Mesodermal cell (in vitro differentiated cells): ENCODE results near the gene MSMP.

Experiments used
- H3K27ac ChIP-seq: 2 replicates; pipeline ENCODE4 v1.7.0; 2013; ENCODE audit warnings: mild to moderate bottlenecking, low read depth, low read length, moderate library complexity; ENCODE audit not compliant: severe bottlenecking
- H3K36me3 ChIP-seq: 2 replicates; pipeline ENCODE4 v1.7.1; 2013; ENCODE audit warnings: mild to moderate bottlenecking, low read length, moderate library complexity; ENCODE audit not compliant: control insufficient read depth, insufficient read depth
- H3K4me1 ChIP-seq: one replicate; pipeline ENCODE4 v1.7.1; 2013; ENCODE audit warnings: mild to moderate bottlenecking, low read length; ENCODE audit not compliant: insufficient read depth, control insufficient read depth, poor library complexity, severe bottlenecking
- H3K4me3 ChIP-seq: 2 replicates; pipeline ENCODE4 v1.7.0; 2013; ENCODE audit warnings: low read length, control low read depth, mild to moderate bottlenecking; ENCODE audit not compliant: insufficient read depth, poor library complexity, severe bottlenecking; ENCODE audit errors: extremely low read depth
- H3K9me3 ChIP-seq: 2 replicates; pipeline ENCODE4 v1.7.1; 2013; ENCODE audit warnings: mild to moderate bottlenecking, low read length, moderate library complexity; ENCODE audit not compliant: control insufficient read depth
- WGBS, 2 experiments: methylation state at CpG; one replicate each; pipeline ENCODE4 v1.1.5; 2013; ENCODE audit warnings: missing lambda C conversion rate in 2 of 2; ENCODE audit not compliant: insufficient coverage in 2 of 2; 5-methylcytosine and 5-hydroxymethylcytosine counted together

MSMP gene

DNA sequence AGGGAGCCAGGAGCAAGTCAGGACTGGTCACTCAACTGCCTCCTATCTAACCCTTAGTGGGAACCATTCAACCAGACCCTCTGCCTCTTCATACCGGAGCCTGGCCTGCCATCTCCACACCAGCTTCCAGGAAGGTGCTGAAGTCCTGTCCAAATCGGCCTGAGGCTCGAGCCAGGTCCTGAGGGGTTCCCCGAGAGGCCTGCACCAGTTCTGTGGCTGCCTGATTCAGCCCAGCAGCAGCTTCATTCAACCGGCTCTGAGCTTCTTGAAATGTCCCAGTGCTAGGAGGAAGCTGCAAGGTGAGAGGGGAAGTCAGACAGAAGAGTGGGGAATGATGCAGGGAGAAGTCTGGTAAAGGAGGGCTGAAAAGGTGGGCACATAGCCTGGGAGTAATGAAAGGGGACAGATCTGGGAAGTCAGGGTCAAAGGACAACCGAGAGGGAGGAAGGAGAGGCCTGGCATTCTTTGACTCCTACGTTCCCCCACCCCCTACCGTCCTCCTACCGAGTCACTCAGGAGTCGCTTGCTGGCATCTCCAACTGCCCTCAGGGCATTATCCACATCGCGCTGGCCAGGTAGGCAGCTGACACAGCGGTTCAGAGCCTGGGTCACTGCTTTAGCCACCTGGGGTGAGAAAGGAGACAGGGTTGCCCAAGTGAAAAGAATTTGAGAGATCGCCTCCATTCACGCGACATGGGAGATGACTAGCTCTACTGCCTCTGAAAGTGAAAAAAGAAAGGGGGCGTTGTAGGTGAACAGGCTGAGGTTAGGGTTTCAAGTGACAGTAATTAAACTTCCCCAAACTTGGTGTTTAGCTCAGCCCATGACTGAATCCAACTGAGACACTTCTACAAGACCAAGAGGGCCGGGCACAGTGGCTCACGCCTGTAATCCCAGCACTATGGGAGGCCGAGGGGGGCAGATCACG lies 42.3 kb downstream of the MSMP start:
- Histone ChIP-seq H3K27ac (no peak overlapping the region), H3K36me3 (peaks cover 100% of the 10 kb centered on the region), H3K4me3 (no peak overlapping the region), H3K9me3 (no peaks in the 10 kb centered on the region), H3K4me1 (no peaks in the 10 kb centered on the region)
- WGBS, 2 experiments = 93 to 97% methylated on average over 10 to 18 of the region's 21 CpGs

DNA sequence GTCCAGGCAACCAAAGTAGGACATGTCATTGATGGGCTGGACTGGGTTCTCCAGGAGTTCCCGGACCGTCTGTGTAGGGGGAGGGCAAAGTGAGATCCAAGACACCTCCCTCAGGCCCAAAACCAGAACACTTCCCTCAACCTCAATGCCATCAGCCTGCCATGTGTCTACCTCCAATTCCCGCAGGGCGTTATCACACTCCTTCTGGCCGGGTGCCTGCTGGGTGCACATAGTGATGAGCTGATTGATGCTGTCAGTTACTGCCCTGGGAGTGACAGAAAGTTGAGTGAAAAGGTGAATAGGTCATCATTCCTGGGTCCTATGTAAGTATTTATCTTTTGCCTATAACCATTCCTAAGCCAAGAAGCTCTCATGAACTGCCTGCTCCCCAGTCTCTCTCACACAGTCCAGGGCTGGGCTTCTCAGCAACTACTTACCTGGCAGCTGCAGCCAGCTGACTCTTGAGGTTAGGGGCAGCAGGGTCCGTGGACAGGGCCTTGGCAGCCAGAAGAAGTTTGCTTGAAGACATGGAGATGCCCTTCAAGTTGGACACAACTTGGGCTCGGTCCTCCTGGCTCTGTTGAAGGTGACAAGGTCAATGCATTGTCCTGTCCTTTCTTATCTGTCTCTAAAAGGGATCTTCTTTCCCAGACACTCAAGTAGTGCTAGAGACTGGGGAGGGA lies 43.1 kb downstream of the MSMP start:
- 98 to 100% methylated on average over 2 to 4 of the region's 7 CpGs for WGBS, 2 experiments
- no peaks in the 10 kb centered on the region for H3K9me3 ChIP-seq
- H3K4me3 ChIP-seq = no peak overlapping the region
- no peaks in the 10 kb centered on the region for H3K4me1 ChIP-seq
- H3K27ac ChIP-seq = no peak overlapping the region
- H3K36me3 ChIP-seq = peaks cover 100% of the 10 kb centered on the region

DNA sequence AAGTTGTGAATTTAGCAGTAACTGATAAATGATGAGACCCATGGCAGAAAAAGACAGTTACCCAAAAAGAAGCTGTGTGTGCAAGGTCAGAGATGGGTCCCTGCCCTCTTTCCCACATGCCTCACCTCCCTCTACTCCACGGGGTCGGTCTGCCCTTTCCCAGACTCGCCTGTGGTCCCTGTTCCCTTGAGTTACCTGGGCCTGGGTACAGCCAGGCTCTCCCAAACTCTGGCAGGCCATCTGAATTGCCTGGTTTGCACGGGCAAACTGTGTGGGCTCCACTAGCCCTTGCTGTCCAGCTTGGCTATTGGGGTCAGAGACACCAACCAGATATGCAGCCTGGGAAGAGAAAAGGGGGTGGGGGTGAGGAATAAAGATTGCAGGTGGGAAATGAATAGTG lies 45.9 kb downstream of the MSMP start:
- Histone ChIP-seq H3K27ac (no peak overlapping the region), H3K4me1 (no peaks in the 10 kb centered on the region), H3K36me3 (peaks cover 100% of the 10 kb centered on the region), H3K9me3 (no peaks in the 10 kb centered on the region), H3K4me3 (no peak overlapping the region)
- WGBS, 2 experiments = 98 to 100% methylated on average over 1 to 4 of the region's 4 CpGs

DNA sequence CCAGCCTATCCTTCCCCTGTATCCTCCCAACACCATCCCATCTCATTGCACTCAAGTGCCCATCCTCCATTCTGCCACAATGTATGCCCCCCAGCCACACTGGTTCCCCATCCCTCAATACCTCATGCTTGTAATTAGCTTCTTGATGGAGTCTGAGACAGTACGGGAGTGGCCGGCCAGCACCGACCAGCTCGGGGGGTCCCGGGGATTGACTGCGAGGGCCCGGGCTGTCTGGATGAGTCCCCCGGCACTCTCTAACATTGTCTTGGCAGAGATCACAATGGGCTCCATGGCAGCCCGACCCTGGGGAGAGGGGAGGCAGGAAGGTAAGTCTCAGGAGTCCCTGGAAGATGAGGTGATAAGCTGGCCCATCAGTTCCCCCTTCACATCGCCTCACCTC lies 47.1 kb downstream of the MSMP start:
- H3K36me3 ChIP-seq = peaks cover 100% of the 10 kb centered on the region
- WGBS, 2 experiments = 92 to 95% methylated on average over 8 to 9 of the region's 10 CpGs
- no peaks in the 10 kb centered on the region for H3K9me3 ChIP-seq
- H3K4me1 ChIP-seq = no peaks in the 10 kb centered on the region
- H3K27ac ChIP-seq = no peak overlapping the region
- H3K4me3 ChIP-seq = no peak overlapping the region

DNA sequence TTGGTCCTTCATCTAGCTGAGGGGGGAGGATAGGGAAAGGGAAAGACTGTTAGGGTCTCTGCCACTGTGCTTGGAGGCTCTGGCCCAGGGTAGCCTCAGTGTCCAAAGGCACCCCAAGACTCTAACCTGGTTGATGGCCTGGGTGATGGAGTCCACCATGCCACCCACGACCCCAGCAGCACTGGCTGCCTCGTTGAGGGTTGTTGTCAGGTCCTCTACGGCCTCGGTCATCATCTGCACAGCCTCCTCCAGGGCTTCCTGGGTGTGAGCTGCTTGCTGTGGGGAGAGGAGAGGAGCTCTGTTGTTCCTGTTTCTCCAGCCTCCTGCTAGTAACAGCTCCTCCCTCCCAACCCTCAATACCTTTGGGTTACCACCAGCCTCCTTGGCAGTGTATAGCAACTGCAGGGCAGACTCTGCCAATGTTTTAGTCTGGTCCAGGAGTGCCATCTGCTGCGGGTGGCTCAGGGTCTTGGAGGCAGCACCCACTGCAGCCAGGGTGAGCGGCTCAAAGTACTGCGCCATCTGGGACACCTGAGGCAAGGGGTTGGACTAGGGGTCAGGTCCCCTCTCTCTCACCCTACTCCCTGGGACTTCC lies 48.1 kb downstream of the MSMP start:
- Histone ChIP-seq H3K27ac (no peak overlapping the region), H3K36me3 (peaks cover 100% of the 10 kb centered on the region), H3K4me1 (no peaks in the 10 kb centered on the region), H3K4me3 (no peak overlapping the region), H3K9me3 (no peaks in the 10 kb centered on the region)
- WGBS, 2 experiments = 100% methylated on average over 4 to 5 of the region's 7 CpGs

DNA sequence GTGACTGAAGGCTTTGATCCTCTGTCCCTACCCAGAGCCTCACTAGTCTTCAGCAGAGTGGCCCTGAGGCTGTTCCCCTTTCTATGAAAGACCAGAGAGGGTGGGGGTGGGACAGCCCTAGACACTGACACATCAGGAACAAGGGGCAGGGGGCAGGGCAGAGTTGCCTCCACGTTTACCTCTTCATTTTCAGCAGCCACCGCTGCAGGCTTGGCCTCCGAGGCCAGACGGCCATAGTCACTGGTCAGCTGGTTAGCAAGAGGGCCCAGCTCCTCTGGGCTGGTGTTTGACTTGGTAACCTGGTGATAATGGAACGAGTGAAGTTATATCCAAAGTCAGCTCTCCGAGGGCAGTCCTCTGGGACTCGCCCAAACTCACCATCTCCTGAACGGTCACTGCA lies 48.7 kb downstream of the MSMP start:
- no peak overlapping the region for H3K27ac ChIP-seq
- no peak overlapping the region for H3K4me3 ChIP-seq
- no peaks in the 10 kb centered on the region for H3K4me1 ChIP-seq
- H3K9me3 ChIP-seq = no peaks in the 10 kb centered on the region
- WGBS, 2 experiments = 87% methylated on average over 8 of the region's 8 CpGs
- peaks cover 100% of the 10 kb centered on the region for H3K36me3 ChIP-seq

DNA sequence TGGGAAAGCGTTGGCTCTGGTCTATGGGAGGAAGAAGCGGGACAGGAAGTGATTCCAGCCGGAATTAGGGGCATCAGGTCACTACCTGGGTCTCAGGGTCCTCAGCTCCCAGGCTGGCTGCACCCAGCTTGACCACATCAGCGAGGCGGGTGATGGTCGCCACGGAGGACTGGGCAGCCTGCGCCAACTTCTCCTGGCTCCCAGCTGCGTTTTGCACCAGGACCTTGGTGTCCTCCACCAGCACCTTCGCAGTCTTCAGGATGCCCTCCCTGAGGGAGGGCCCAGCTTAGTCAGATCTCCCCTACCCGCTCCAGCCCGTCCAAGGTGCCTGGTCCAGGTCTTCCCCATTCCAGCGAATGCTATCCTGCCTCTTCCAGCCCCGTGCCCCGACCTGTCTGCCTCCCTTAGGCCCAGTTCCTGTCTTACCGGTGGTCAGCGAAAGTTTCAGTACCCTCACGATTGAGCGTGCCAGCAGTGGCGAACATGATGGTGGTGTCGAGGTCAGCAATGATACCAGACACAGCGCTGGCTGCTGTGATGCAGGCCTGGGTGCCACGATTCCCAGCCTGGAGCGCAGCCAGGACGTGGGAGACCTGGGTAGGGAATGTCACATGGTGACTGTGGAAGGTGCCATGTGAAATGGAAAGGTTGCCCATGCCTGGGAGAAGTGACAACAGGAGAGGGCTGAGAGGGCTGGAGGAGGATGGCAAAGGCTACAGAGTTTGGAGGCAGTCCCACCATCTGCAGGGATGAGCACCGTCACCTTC lies 50.0 kb downstream of the MSMP start:
- Histone ChIP-seq H3K9me3 (no peaks in the 10 kb centered on the region), H3K27ac (no peak overlapping the region), H3K4me1 (no peaks in the 10 kb centered on the region), H3K4me3 (no peak overlapping the region), H3K36me3 (peaks cover 100% of the 10 kb centered on the region)
- WGBS, 2 experiments = 94 to 96% methylated on average over 25 to 26 of the region's 26 CpGs
